ENCODE data around the gene FAF1. TPM values are rescaled to one million over a fixed set of nuclear protein-coding genes. Genes with fewer than 3 reads are reported as not detected.
"Not testable (repeated sequence)": the region's sequence is repeated elsewhere in the genome, so short reads cannot be mapped to it uniquely, and the experiment has no call there.

The FAF1 gene
- total RNA-seq, 1 donor from 2014 or later: 47.8 TPM

DNA sequence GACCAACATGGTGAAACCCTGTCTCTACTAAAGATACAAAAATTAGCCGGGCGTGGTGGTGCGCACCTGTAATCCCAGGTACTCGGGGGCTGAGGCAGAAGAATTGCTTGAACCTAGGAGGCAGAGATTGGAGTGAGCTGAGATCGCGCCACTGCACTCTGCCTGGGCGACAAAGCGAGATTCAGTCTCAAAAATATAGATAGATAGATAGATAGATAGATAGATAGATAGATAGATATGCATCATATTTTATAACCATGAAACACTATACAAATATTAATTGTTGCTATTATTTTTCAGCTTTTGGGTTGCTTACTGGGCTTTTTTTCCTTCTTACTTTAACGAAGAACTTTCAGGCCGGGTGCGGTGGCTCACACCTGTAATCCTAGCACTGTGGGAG is 4.8 kb upstream of the FAF1 start:
- no peak for DNase-seq (ENCODE audit: low spot score)

DNA sequence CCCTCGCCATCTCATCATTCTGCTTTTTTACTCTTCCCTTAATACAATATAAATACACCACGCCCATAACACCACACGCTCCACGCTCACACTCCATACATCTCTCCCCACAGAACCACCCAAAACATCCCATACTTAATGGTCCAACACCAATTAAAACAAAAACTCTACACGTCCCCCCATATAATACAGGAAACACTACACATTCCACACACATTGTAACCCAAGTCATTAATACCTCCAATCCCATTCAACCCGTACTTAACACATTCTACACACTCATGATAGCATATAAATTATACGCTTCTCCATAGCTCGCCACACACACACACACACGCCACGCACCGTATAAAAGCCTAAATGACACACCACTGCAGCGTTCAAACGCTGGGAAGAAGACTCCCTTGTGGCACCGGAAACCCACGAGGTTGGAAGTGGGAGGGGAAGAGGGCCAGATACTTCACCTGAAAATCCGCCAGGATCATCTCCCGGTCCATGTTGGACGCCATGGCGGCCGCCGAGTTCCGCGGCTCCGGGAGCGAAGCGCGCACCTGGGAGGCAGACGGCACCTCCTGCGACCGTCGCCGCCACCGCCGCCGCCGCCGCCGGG is 659 bp downstream of the FAF1 start:
- no peak for DNase-seq (ENCODE audit: low spot score)

DNA sequence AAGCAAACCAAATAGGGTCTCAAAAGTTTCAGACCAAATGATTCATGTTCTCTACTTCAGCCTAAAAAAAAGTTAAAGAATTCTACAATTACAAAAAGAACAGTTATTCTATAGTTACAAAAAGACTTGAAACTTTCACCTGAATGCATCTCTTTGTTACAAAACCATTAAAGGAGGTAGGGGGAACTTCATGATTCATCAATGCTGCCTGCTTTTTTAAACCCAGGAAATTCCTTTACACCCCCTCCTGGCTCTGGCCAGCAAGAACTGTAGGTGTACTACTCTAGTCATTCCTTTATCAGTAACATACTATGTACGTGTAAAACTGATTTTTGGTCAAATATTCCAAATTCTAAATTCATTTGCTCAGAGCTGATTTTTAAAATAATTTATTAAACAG is 5.0 kb downstream of the FAF1 start:
- DNase-seq (ENCODE audit: low spot score): no peak

DNA sequence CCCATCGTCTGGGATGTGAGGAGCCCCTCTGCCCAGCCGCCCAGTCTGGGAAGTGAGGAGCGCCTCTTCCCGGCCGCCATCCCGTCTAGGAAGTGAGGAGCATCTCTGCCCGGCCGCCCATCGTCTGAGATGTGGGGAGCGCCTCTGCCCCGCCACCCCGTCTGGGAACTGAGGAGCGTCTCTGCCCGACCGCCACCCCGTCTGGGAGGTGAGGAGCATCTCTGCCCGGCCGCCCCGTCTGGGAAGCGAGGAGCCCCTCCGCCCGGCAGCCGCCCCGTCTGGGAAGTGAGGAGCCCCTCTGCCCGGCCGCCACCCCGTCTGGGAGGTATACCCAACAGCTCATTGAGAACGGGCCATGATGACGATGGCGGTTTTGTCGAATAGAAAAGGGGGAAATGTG is 7.5 kb downstream of the FAF1 start:
- not testable (repeated sequence) for DNase-seq (ENCODE audit: low spot score)

DNA sequence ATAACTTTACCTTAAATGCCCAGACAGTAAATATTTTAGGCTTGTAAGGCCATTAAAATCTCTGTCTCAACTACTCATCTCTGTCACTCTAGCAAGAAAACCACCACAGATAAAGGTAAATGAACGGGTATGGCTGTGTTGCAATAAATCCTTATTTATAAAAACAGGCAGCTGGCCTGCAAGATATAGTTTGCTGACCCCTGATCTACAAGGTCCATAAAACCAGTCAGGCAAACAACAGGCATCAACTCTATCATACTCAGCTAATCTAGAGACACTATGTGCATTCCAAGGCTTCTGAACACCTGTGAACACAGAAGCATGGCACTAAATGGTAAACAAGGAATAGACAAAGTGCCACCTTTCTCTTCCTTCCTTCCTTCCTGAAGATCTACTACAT is 9.7 kb downstream of the FAF1 start:
- no peak for DNase-seq (ENCODE audit: low spot score)

DNA sequence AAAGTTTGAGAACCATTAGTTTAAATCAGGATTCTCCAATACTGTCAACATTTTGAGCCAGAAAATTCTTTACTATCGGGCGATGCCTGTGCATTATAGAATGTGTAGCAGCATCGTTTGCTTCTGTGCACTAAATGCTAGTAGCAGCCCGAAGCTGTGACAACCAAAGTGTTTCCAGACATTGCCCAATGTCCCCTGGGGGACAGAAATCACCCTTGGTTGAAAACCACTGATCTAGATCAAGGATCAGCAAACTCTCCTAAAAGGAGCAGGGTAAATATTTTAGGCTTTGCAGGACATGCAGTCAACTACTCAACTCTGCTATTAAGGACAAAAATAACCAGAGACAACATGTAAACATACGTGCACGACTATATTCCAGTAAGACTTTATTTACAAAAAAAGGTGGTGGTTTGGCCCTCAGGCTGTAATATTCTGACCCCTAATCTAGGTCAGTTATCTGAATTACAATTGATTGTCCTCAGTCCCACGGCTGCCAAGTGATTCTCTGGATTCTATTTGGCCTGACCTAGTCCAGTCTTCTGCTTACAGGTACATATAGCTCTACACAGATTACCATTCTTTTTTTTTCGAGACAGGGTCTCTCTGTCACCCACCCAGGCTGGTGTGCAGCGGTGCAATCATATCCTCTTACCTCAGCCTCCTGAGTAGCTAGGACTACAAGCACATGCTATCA is 10.6 kb downstream of the FAF1 start:
- no peak for DNase-seq (ENCODE audit: low spot score)

DNA sequence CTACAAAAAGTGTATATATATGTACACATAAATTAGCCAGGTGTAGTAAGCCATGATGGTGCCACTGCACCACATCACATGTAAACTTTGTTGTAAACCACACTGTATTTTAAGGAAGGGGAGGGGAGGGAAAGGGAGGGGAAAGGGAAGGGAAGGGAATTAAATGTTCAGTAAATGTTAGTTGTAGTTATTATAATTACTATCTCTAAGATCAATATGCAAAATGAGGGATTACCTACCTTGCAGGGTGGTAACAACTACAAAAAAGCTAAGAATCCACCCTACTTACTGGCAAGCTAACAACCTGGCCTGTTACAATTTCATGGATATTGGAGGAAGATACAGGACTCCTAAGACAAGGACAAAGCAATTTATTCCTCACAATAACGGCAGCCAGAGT is 17.7 kb downstream of the FAF1 start:
- DNase-seq (ENCODE audit: low spot score): no peak

DNA sequence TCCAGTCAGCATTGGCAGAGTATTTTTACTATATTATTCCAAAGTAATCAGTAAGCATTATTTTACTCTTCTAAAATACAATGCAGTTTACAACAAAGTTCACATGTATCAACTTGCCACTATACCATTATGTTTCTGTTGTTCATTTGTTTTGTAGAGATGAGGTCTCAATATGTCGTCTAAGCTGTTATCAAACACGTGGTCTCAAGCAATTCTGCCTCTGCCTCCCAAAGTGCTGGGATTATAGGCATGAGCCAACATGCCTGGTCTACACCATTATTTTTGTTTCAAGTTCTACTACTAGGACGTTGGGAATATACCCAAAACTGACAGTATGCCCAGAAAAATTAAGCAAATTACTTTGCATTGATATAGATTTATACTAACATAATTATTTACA is 19.8 kb downstream of the FAF1 start:
- no peak for DNase-seq (ENCODE audit: low spot score)

DNA sequence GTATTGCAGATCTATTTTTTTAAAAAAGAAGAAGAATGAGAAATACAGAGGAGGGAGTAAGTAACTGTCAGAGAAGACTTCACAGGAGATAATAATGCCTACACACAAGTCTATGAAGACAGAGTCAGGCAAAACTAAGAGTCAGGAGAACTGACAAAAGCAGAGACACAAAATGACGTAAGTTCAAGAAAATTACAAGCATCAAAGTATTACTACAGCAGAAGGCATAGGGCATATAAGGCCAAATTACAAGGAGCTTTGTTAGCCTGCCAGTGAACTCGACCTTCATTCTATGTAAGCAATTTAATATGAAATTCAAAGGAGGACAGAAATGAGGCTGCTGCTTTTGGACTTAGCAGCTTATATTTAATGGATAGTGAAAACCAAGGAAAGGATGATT is 23.7 kb downstream of the FAF1 start:
- DNase-seq (ENCODE audit: low spot score): no peak

DNA sequence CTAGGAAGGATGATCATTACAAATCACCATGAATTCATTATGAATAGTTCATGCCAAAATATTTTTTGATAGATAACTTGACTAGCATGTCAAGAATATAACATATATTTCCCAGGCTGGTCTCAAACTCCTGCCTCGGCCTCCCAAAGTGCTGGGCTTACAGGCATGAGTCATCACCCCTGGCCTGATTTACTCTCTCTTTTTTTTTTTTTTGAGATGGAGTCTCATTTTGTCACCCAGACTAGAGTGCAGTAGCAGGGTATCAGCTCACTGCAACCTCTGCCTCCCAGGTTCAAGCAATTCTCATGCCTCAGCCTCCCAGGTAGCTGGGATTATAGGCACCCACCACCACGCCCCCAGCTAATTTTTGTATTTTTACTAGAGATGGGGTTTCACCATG is 24.8 kb downstream of the FAF1 start:
- DNase-seq (ENCODE audit: low spot score): not testable (repeated sequence)

DNA sequence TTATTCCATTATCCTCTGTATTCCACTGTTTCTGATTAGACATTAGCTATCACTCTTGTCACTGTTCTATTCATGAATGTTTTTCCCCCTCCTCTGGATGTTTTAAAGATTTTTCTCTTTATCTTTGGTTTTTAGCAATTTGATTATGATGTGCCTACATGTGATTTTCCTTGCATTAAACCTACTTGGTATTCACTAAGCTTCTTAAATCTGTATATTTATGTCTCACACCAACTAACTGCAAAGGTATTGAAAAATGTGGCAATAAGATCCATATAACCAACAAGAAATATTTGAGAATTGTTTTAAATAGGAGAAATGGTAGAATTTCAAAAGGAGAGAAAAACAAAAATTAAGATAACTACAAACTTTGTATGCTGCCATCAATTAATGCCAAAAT is 25.2 kb downstream of the FAF1 start:
- DNase-seq (ENCODE audit: low spot score): no peak

DNA sequence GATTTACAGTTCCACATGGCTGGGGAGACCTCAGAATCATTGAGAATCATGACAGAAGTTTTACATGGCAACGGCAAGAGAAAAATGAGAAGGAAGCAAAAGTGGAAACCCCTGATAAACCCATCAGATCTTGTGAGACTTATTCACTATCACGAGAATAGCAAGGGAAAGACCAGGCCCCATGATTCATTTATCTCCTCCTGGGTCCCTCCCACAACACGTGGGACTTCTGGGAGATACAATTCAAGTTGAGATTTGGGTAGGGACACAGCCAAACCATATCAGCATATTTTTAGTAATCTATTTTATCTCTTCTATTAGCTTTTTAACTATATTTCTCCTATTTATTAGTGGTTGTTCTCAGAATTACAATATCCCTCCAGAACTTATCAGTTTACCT is 26.3 kb downstream of the FAF1 start:
- not testable (repeated sequence) for DNase-seq (ENCODE audit: low spot score)

DNA sequence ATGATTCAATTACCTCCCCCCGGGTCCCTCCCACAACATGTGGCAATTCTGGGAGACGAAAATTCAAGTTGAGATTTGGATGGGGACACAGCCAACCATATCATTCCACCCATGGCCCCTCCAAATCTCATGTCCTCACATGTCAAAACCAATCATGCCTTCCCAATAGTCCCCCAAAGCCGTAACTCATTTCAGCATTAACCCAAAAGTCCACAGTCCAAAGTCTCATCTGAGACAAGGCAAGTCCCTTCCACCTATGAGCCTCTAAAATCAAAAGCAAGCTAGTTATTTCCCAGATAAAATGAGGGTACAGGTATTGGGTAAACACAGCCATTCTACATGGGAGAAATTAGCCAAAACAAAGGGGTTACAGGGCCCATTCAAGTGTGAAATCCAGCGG is 28.0 kb downstream of the FAF1 start:
- not testable (repeated sequence) for DNase-seq (ENCODE audit: low spot score)

DNA sequence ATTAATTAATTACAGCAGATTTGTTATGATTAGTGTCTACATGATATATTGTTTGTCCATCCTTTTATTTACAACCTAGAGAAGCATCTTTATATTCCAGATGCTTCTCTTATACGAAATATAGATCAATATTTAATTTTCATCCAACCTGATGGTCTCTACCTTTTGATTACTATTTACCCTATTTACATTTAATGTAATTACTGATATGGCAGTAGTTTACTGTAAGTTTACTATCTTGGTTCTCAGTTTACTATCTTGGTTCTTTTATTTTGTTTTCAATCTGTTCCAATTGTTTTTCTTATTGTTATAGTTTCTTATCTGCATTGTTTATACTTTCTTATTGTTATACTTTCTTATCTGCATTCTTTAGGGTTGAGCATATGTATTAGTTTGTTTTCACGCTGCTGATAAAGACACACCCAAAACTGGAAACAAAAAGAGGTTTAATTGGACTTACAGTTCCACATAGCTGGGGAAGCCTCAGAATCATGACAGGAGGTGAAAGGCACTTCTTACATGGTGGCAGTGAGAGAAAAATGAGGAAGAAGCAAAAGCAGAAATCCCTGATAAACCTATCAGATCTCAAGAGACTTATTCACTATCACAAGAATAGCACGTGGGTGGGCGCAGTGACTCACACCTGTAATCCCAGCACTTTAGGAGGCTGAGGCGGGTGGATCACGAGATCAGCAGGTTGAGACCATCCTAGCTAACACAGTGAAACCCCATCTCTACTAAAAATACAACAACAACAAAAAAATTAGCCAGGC is 28.9 kb downstream of the FAF1 start:
- DNase-seq (ENCODE audit: low spot score): no peak

DNA sequence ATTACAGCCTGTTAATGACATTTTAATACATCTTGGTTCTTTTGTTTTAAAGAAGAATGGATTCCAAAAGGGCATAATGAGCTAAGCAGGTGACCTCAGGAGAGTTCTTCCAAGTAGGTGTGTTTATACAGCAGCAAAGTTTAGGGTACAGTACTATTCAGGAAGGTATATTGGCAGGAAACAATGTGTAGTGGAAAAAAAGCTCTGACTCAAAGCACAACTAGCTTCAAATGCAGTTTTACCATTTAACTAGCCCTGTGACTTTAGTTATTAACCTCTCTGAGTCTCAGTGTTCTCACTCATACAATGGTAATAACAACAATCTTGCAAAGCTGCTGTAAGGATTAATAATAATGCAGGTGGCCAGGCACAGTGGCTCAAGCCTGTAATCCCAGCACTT is 29.9 kb downstream of the FAF1 start:
- DNase-seq (ENCODE audit: low spot score): no peak

DNA sequence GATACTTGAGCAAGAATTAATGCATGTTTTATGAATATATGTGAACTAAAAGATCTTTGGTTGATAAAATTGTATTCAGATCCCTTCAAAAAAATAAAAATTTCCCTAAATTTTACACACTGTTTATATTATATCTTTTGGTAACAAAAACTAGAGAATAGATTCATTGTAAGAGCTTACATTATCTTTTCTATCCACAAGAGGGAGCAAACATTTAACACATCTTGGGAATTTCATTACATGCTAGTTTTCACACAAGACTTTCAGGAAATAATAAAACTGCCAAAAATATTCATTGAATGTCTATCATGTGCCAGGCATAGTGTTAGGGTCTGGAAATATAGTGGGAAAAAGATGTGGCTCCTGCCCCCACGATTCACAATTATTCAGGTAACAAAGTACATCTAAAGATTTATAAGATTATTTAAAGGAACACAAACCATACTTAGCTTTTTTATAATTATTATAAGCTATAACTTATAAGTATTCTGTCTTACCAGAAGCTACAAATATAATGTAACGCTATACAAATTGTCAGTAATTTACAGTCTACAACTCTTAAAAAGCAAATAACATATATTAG is 30.6 kb downstream of the FAF1 start:
- DNase-seq (ENCODE audit: low spot score): no peak

DNA sequence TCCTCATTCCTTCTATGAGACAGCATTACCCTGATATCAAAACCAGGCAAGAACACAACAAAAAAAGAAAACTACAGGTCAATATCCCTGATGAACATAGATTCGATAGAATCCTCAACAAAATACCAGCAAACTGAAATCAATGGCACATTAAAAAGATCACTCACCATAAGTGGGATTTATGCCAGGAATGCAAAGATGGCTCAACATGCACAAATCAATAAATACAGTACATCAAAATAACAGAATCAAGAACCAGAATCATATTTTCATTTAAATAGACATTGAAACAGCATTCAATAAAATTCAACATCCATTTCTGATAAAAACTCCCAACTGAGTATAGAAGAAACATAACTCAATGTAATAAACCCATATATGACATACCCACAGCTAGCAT is 36.5 kb downstream of the FAF1 start:
- no peak for DNase-seq (ENCODE audit: low spot score)

DNA sequence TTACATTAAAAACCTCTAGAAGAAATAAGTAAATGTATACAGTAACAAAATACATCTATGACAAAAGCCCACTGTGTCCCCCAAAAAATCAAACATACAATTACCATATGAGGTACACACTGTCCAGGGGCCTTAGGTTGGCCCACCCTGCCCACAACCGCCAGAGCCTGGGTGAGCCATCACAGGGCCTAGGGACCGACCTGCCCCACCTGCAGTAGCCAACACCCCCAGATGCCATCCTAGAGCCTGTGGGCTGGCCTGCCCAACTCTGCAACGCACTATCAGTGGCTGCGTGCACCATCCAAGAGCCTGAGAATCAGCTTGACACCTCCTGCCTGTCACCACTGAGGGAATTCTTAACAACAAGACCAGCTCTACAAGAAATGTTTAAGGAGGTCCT is 39.0 kb downstream of the FAF1 start:
- DNase-seq (ENCODE audit: low spot score): no peak

DNA sequence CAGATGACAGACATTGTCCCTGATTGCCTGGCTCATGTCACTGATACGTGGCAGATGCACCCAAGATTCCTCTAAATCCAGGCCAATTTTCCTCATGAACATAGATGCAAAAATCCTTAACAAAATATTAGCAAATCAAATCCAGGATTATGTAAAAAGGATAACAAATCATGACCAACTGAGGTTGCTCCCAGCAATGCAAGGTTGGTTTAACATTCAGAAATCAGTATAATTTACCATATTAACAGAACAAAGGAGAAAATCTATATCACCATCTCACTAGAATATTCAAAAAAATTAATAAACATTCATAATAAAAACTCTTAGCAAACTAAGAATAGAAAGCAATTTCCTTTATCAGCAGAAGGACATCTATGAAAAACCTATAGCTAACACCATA is 39.7 kb downstream of the FAF1 start:
- DNase-seq (ENCODE audit: low spot score): no peak

DNA sequence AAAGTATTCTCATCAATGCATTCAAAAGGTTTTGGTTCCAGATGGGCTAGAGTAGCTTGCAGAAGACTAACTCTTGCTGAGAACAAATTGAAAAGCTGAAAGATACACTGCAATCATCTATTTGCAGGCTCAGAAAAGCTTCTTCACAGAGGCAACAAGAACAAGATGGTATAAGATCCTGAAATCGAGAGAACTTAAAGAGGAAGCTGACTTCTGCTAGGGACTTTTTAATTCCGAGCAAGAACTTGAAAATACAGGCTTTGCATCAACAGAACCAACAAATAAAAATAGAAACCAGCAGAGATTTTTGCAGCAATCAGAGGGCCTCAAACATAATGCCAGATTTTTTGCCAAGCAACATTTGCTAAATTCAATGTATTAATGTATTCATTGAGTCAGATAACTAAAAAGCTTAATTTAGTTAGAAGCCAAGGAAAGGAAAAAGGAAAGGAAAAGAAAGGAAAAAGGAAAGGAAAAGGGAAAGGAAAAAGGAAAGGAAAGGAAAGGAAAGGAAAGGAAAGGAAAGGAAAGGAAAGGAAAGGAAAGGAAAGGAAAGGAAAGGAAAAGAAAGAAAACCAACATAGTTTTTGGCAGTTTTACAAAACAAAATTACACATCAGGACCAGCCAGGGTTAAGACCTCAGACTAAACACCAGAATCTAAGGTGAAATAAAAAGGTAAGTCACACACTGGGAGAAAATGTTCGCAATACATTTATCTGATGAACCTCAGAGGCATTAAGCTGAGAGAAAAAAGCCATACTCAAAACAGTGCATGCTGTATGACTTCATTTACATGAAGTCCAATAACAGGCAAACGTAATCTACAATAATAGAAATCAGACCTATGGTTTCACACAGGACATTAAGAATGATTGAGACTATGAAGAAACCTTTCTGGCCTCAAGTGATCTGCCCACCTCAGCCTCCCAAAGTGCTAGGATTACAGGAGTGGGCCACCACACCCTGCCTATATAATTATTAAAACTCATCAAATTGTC is 42.6 kb downstream of the FAF1 start:
- no peak for DNase-seq (ENCODE audit: low spot score)

DNA sequence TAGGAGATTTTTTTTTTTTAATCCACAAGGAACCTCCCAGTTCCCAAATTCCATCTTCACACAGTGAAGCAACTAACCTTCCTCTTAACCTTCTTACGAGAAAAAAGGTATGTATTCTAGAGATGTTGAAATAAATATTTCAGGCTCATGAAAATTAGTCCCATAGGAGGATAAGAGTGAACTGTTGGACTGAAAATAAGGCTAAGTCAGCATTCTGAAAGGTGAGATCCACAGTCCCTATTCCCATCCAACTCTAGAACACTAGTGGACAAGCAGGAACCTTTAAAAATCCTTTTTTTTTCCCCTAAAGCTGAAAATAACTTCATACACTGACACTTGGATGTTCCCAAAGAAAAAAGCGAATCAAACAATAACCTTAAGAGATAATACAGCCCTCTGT is 44.4 kb downstream of the FAF1 start:
- DNase-seq (ENCODE audit: low spot score): no peak
